Activated naive CD8-positive, alpha-beta T cell treated with anti-CD3 and anti-CD28 coated beads, Interleukin-2, amount 50 U/mL, for 16 hours (primary cell): ENCODE data around the gene C2.
"Not testable (repeated sequence)": the region's sequence is repeated elsewhere in the genome, so short reads cannot be mapped to it uniquely, and the experiment has no call there.

ENCODE experiments used
- DNase-seq: peaks from one replicate; pipeline ENCODE4 v3.0.0-alpha.2; 2020; ENCODE audit warnings: low read depth, low spot score

Gene C2

GRCh38 chr6:31977816-31978431 is 50.4 kb downstream of the C2 start:
- DNase-seq: no peak

GRCh38 chr6:31978831-31979230 is 51.3 kb downstream of the C2 start:
- DNase-seq: no peak

- DNase-seq: no peak
These were observed 51.9 kb downstream of the C2 start for GRCh38 chr6:31979238-31979898.

DNA sequence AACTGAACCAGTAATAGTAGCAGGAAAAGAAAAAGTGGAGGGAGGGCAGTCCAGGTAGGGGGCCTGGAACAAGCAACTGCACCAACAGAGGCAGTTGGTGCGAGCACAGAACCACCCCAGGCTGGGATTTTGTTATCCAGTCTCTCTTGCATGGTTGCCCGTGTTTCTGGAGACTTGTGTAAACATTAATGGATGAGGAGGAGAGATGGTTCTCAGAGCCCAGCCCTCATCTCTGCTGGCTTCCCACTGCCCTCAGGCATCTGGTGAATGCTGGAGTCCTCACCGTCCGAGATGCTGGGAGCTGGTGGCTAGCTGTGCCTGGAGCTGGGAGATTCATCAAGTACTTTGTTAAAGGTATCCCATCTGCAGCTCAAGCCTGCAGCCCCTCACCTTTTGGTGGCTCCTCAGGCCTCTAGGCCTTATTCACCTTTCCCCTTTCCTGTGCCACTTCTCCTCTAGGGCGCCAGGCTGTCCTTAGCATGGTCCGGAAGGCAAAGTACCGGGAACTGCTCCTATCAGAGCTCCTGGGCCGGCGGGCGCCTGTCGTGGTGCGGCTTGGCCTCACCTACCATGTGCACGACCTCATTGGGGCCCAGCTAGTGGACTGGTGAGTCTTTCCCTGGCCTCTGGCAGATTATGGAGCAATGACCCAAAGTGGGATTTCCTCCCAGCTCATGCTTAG is 52.8 kb downstream of the C2 start:
- DNase-seq: not testable (repeated sequence)

- DNase-seq: not testable (repeated sequence)
These were observed 53.5 kb downstream of the C2 start for GRCh38 chr6:31980998-31981397.

DNA sequence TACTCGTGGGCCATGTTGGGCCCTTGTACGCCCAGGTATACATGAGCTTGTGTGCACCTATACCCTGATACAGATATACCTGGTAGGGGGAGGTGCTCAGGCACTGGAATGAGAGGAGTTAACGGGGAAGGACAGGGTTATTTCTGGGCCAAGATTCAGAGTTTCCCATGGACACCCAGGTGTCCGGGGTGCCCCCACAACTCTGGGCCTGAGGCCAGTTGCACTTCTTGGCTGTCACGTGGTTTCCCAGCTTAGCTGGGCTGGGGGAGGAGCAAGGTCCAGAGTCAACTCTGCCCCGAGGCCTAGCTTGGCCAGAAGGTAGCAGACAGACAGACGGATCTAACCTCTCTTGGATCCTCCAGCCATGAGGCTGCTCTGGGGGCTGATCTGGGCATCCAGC is 54.2 kb downstream of the C2 start, which contains the start of gene C4A:
C4A (plus strand) TSS at position 314 of the 400 bp plus-strand sequence; CDS start at position 365, 51 bp downstream.
- DNase-seq: not testable (repeated sequence)

- not testable (repeated sequence) for DNase-seq
These were observed 61.8 kb downstream of the C2 start for GRCh38 chr6:31989363-31989762.

GRCh38 chr6:31994421-31994820 is 66.9 kb downstream of the C2 start:
- not testable (repeated sequence) for DNase-seq
